Chondrocyte (in vitro differentiated cells): ENCODE measurements around the gene IHH. TPM values are rescaled to one million over a fixed set of nuclear protein-coding genes. Genes with fewer than 3 reads are reported as not detected.

Experiments used
- DNase-seq: peaks from one replicate; pipeline ENCODE4 v3.0.0; 2021; ENCODE audit warnings: mixed read lengths, low spot score
- H3K27ac Mint-ChIP-seq: one replicate; pipeline ENCODE4 v1.8.0; 2021; ENCODE audit warnings: mild to moderate bottlenecking, moderate library complexity, mixed read lengths; ENCODE audit not compliant: unreplicated experiment
- H3K27me3 Mint-ChIP-seq: 2 replicates; pipeline ENCODE4 v1.8.0; 2021; ENCODE audit warnings: low read depth, mixed read lengths
- H3K36me3 Mint-ChIP-seq: 2 replicates; pipeline ENCODE4 v1.8.0; 2021; ENCODE audit warnings: low read depth, mixed read lengths
- H3K4me1 Mint-ChIP-seq: 2 replicates; pipeline ENCODE4 v1.8.0; 2021; ENCODE audit warnings: low read depth, mild to moderate bottlenecking, mixed read lengths
- H3K4me3 Mint-ChIP-seq: one replicate; pipeline ENCODE4 v1.8.0; 2021; ENCODE audit warnings: mild to moderate bottlenecking, moderate library complexity, mixed read lengths; ENCODE audit not compliant: unreplicated experiment
- H3K9me3 Mint-ChIP-seq: 2 replicates; pipeline ENCODE4 v1.8.0; 2021; ENCODE audit warnings: low read depth, mixed read lengths
- total RNA-seq: library from RNA; stranded (reverse); gene quantifications from 3 replicates; pipeline ENCODE4 v1.2.1, GENCODE V29; 2021
- TF ChIP-seq, protein P1 (sequence below): fragments of 200-600 bp; sonication (generic); IDR thresholded peaks from 2 replicates; pipeline ENCODE4 v1.5.0; 2021; ENCODE audit warnings: antibody characterized with exemption, mild to moderate bottlenecking, moderate library complexity

The IHH gene
- total RNA-seq, 1 donor from 2014 or later: not detected

GRCh38 chr2:219099329-219099728 lies 38.6 kb upstream of the IHH start:
- H3K27me3 Mint-ChIP-seq: no peaks in the 10 kb centered on the region

GRCh38 chr2:219095406-219095935 lies 34.8 kb upstream of the IHH start:
- H3K4me1 Mint-ChIP-seq: no peaks in the 10 kb centered on the region
- H3K27me3 Mint-ChIP-seq: no peaks in the 10 kb centered on the region
- no peak overlapping the region for H3K4me3 Mint-ChIP-seq
- H3K27ac Mint-ChIP-seq: no peak overlapping the region
- DNase-seq: no peak
- TF ChIP-seq, protein P1, sequence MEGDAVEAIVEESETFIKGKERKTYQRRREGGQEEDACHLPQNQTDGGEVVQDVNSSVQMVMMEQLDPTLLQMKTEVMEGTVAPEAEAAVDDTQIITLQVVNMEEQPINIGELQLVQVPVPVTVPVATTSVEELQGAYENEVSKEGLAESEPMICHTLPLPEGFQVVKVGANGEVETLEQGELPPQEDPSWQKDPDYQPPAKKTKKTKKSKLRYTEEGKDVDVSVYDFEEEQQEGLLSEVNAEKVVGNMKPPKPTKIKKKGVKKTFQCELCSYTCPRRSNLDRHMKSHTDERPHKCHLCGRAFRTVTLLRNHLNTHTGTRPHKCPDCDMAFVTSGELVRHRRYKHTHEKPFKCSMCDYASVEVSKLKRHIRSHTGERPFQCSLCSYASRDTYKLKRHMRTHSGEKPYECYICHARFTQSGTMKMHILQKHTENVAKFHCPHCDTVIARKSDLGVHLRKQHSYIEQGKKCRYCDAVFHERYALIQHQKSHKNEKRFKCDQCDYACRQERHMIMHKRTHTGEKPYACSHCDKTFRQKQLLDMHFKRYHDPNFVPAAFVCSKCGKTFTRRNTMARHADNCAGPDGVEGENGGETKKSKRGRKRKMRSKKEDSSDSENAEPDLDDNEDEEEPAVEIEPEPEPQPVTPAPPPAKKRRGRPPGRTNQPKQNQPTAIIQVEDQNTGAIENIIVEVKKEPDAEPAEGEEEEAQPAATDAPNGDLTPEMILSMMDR: no peak
- H3K36me3 Mint-ChIP-seq: peaks cover 3% of the 10 kb centered on the region
- H3K9me3 Mint-ChIP-seq: no peaks in the 10 kb centered on the region

More at GRCh38 chr2:219099329-219099728, 38.6 kb upstream of the IHH start:
- TF ChIP-seq, protein P1: no peak
- no peak overlapping the region for H3K27ac Mint-ChIP-seq
- no peak for DNase-seq
- H3K4me3 Mint-ChIP-seq: no peak overlapping the region
- no peaks in the 10 kb centered on the region for H3K9me3 Mint-ChIP-seq
- peaks cover 2% of the 10 kb centered on the region for H3K4me1 Mint-ChIP-seq
- H3K36me3 Mint-ChIP-seq: peaks cover 3% of the 10 kb centered on the region

DNA sequence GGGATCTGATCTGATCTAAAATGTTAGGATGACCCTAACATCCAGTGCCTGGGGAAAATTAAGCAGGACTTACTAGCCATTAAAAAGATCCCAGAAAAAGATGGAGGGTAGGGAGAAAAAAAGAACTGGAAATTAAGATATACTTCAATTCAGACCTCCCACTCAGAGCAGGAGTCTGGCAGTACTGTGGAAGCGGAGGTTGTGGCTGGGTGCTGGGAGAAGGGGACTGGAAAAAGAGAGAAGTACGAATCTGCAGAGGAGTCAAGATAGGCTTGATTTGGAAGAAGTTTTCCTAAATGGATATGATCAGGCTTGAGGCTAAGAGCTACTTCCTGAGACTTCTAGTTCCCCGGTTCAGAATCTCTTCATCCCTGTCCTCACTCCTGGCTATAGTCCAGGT lies 33.5 kb upstream of the IHH start:
- H3K4me3 Mint-ChIP-seq: no peak overlapping the region
- H3K4me1 Mint-ChIP-seq: no peaks in the 10 kb centered on the region
- peaks cover 4% of the 10 kb centered on the region for H3K36me3 Mint-ChIP-seq
- H3K27ac Mint-ChIP-seq: no peak overlapping the region
- TF ChIP-seq, protein P1: no peak
- no peaks in the 10 kb centered on the region for H3K9me3 Mint-ChIP-seq
- DNase-seq: no peak
- no peaks in the 10 kb centered on the region for H3K27me3 Mint-ChIP-seq

DNA sequence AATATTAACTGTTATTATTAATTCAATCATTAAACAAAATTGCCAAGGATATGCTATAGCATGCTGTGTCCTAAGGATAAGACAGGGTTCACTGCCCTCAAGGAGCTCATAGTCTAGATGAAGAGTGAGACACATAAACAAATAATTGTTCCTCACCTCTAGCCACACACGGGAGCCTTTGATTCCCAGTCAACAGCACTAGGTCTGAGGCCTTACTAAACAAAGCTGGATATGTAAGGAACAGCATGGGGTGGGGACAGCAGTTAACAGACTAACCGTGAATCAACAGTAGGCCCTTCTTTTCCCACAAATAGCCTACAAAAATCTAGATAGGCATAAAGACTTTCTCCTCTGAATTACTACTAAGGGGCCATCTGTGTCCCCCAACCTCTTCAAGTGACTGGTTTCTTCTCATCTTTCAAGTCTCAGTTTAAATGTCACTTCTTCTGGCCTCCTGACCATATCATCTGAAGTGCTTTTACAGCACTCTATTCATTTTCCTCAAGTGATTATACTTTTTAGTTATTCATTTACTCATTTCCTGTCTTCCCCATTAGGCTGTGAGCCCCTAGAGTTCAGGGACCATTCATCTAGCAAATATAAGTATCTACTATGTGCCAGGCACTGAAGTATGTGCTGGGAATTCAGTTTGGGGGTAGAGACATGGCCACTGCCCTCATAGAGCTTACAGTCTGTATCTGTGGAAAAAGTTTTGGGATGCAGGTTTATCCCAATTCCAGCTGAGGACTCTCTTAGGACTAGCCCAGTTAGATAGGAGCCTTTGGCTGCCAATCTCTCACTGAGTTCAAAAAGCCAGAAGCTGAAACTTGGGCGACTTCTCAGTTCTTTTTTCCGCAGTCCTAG lies 29.9 kb upstream of the IHH start:
- TF ChIP-seq, protein P1: no peak
- no peaks in the 10 kb centered on the region for H3K4me1 Mint-ChIP-seq
- no peak overlapping the region for H3K27ac Mint-ChIP-seq
- H3K36me3 Mint-ChIP-seq: peaks cover 3% of the 10 kb centered on the region
- peaks cover 4% of the 10 kb centered on the region for H3K9me3 Mint-ChIP-seq
- DNase-seq: no peak
- no peaks in the 10 kb centered on the region for H3K27me3 Mint-ChIP-seq
- H3K4me3 Mint-ChIP-seq: no peak overlapping the region

DNA sequence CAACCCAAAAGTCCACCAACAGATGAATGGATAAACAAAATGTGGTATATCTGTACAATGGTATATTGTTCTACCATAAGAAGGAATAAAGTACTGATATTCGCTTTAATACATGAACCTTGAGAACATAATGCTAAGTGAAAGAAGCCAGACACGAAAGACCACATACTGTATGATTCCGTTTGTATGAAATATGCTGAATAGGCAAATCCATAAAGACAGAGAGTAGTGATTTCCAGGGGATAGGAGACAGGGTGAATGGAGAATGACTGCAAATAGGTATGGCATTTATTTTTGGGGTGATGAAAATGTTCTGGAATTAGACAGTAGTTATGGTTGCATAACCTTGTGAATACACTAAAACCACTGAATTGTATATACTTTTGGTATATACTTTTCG lies 28.6 kb upstream of the IHH start:
- Mint-ChIP-seq H3K27me3 (no peaks in the 10 kb centered on the region), H3K36me3 (peaks cover 1% of the 10 kb centered on the region), H3K27ac (no peak overlapping the region), H3K4me3 (no peak overlapping the region), H3K4me1 (no peaks in the 10 kb centered on the region), H3K9me3 (peaks cover 4% of the 10 kb centered on the region)
- TF ChIP-seq, protein P1: no peak
- no peak for DNase-seq
